ENCODE data around the gene HMGCS2. TPM values are rescaled to one million over a fixed set of nuclear protein-coding genes. Genes with fewer than 3 reads are reported as not detected.

Gene HMGCS2
- total RNA-seq, 1 experiment from 2014 or later, result 10.2 TPM

DNA sequence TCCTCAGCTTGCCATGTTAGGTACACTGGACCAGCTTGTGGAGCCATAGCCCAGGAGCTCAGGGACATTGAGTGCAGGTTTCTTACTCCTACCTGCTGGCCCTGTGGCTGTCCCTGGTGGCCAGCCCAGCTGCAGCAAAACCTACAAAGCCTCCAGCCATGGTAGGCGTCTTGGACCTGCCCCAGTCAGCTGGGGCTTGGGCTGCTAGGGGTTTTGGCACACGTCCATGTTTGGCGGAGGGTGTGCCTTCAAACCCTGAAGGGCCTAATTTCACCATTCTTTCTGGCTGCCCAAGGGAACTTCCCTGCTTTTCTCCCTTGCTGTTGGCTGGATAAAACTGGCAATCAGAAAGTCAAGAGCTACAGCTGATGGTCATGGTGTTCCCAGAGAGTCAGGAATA lies 25.4 kb downstream of the HMGCS2 start:
- Mint-ChIP-seq H3K27ac (ENCODE audit: unreplicated experiment) (no peak overlapping the region), H3K27me3 (ENCODE audit: insufficient read depth, unreplicated experiment) (no peaks in the 10 kb centered on the region), H3K4me3 (ENCODE audit: unreplicated experiment) (no peak overlapping the region), H3K4me1 (ENCODE audit: low read depth, unreplicated experiment) (peaks cover 13% of the 10 kb centered on the region), H3K9me3 (ENCODE audit: unreplicated experiment) (no peaks in the 10 kb centered on the region), H3K36me3 (ENCODE audit: insufficient read depth, unreplicated experiment) (peaks cover 79% of the 10 kb centered on the region)
- peaks cover 8% of the 10 kb centered on the region; the same call in 1 of the 2 replicates for H3K4me1 ChIP-seq
- ChIA-PET POLR2A (no interaction called here), CTCF (interaction anchor here (1.3 kb wide), 1 partner anchor 23 kb away, joined by 3 read pairs; no protein-coding TSS in a partner anchor)
- no peaks in the 10 kb centered on the region for H3K27me3 ChIP-seq (replicated peaks; ENCODE audit: control insufficient read depth, insufficient read depth, low read length)
- H3K4me3 ChIP-seq (ENCODE audit: low read depth, low read length), result no peak overlapping the region
- H3K9me3 ChIP-seq, result no peaks in the 10 kb centered on the region
- H3K36me3 ChIP-seq (ENCODE audit: control insufficient read depth, insufficient read depth, low read length), result peaks cover 3% of the 10 kb centered on the region
- no peak for DNase-seq
- intact Hi-C loops (cut with micrococcal nuclease; ENCODE audit: unreplicated experiment), result no loop called here
- TF ChIP-seq, protein P1, sequence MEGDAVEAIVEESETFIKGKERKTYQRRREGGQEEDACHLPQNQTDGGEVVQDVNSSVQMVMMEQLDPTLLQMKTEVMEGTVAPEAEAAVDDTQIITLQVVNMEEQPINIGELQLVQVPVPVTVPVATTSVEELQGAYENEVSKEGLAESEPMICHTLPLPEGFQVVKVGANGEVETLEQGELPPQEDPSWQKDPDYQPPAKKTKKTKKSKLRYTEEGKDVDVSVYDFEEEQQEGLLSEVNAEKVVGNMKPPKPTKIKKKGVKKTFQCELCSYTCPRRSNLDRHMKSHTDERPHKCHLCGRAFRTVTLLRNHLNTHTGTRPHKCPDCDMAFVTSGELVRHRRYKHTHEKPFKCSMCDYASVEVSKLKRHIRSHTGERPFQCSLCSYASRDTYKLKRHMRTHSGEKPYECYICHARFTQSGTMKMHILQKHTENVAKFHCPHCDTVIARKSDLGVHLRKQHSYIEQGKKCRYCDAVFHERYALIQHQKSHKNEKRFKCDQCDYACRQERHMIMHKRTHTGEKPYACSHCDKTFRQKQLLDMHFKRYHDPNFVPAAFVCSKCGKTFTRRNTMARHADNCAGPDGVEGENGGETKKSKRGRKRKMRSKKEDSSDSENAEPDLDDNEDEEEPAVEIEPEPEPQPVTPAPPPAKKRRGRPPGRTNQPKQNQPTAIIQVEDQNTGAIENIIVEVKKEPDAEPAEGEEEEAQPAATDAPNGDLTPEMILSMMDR (IDR thresholded peaks at IDR 0.05; ENCODE audit: insufficient read depth in 1 of 2, low read depth in 1 of 2, low read length in 1 of 2, severe bottlenecking in 1 of 2, unreplicated experiment in 1 of 2), result no peak
- no TSS peak for BruUV-seq (replicated peaks)

DNA sequence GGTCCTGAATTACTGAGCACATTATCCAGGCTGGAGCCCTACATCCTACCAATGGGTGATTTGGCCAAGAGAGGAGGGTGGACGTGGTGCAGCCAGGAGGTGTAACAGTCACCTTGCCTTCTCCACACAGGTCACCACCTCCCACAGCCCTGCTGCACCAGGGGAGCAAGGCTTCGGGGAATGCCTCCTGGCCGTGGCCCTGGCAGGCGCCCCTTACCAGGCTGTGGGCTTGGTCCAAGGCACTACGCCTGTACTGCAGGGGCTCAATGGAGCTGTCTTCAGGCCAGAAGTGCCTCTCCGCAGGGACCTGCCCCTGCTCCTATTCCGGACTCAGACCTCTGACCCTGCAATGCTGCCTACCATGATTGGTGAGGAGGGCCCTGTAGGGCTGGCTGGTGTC lies 26.0 kb downstream of the HMGCS2 start:
- no peak overlapping the region for H3K27ac Mint-ChIP-seq (ENCODE audit: unreplicated experiment)
- H3K4me3 Mint-ChIP-seq (ENCODE audit: unreplicated experiment), result no peak overlapping the region
- no peak overlapping the region for H3K4me3 ChIP-seq (ENCODE audit: low read depth, low read length)
- peaks cover 8% of the 10 kb centered on the region; the same call in 1 of the 2 replicates for H3K4me1 ChIP-seq
- BruUV-seq (replicated peaks), result no TSS peak
- no peaks in the 10 kb centered on the region for H3K27me3 ChIP-seq (replicated peaks; ENCODE audit: control insufficient read depth, insufficient read depth, low read length)
- TF ChIP-seq, protein P1 (IDR thresholded peaks at IDR 0.05; ENCODE audit: insufficient read depth in 1 of 2, low read depth in 1 of 2, low read length in 1 of 2, severe bottlenecking in 1 of 2, unreplicated experiment in 1 of 2), result no peak
- H3K9me3 ChIP-seq, result no peaks in the 10 kb centered on the region
- H3K36me3 Mint-ChIP-seq (ENCODE audit: insufficient read depth, unreplicated experiment), result peaks cover 86% of the 10 kb centered on the region
- no peaks in the 10 kb centered on the region for H3K9me3 Mint-ChIP-seq (ENCODE audit: unreplicated experiment)
- ChIA-PET CTCF (no interaction called here), POLR2A (no interaction called here)
- H3K36me3 ChIP-seq (ENCODE audit: control insufficient read depth, insufficient read depth, low read length), result peaks cover 3% of the 10 kb centered on the region
- intact Hi-C loops (cut with micrococcal nuclease; ENCODE audit: unreplicated experiment), result no loop called here
- H3K27me3 Mint-ChIP-seq (ENCODE audit: insufficient read depth, unreplicated experiment), result no peaks in the 10 kb centered on the region
- DNase-seq, result no peak
- H3K4me1 Mint-ChIP-seq (ENCODE audit: low read depth, unreplicated experiment), result peaks cover 13% of the 10 kb centered on the region

DNA sequence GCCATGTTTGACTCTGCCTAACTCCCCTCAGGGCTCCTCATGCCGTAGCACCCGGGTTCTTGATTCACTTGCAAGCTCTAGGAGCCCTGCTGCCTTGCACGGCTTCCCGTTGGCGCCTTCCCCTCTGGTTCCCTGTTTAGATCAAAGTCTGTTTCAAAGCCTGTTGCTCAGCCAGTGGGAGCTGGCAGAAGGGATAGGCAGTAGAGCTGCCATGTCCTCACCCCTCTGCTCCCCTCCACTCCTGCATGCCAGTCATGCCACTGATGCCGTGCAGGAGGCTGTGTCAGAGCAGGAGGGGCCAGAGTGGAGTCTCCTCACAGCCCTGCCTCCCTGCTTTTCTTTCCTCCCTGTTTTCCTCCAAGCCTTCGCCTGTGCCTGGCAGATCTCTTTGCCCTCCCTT lies 26.5 kb downstream of the HMGCS2 start:
- BruUV-seq (replicated peaks), result no TSS peak
- H3K9me3 ChIP-seq, result no peaks in the 10 kb centered on the region
- Mint-ChIP-seq H3K4me3 (ENCODE audit: unreplicated experiment) (no peak overlapping the region), H3K27me3 (ENCODE audit: insufficient read depth, unreplicated experiment) (no peaks in the 10 kb centered on the region), H3K9me3 (ENCODE audit: unreplicated experiment) (no peaks in the 10 kb centered on the region), H3K36me3 (ENCODE audit: insufficient read depth, unreplicated experiment) (peaks cover 91% of the 10 kb centered on the region), H3K4me1 (ENCODE audit: low read depth, unreplicated experiment) (peaks cover 13% of the 10 kb centered on the region), H3K27ac (ENCODE audit: unreplicated experiment) (no peak overlapping the region)
- no peak overlapping the region for H3K4me3 ChIP-seq (ENCODE audit: low read depth, low read length)
- ChIA-PET POLR2A (no interaction called here), CTCF (no interaction called here)
- no peaks in the 10 kb centered on the region for H3K27me3 ChIP-seq (replicated peaks; ENCODE audit: control insufficient read depth, insufficient read depth, low read length)
- DNase-seq, result no peak
- peaks cover 3% of the 10 kb centered on the region for H3K36me3 ChIP-seq (ENCODE audit: control insufficient read depth, insufficient read depth, low read length)
- intact Hi-C loops (cut with micrococcal nuclease; ENCODE audit: unreplicated experiment), result no loop called here
- TF ChIP-seq, protein P1 (IDR thresholded peaks at IDR 0.05; ENCODE audit: insufficient read depth in 1 of 2, low read depth in 1 of 2, low read length in 1 of 2, severe bottlenecking in 1 of 2, unreplicated experiment in 1 of 2), result no peak
- peaks cover 8% of the 10 kb centered on the region; the same call in 1 of the 2 replicates for H3K4me1 ChIP-seq

Measured in Caco-2 (cell line).